ENCODE results near the gene ZNF587B. TPM values are rescaled to one million over a fixed set of nuclear protein-coding genes. Genes with fewer than 3 reads are reported as not detected.
"Not testable (repeated sequence)": the region's sequence is repeated elsewhere in the genome, so short reads cannot be mapped to it uniquely, and the experiment has no call there.

The ZNF587B gene
- total RNA-seq, 1 experiment from 2014 or later, result 43.2 TPM

- DNase-seq (ENCODE audit: low spot score) (peak; percentile 36), ATAC-seq (peak; percentile 3; the same call in 1 of the 2 replicates)
- H3K27ac Mint-ChIP-seq, result peak overlapping the region; percentile 95
- H3K27me3 Mint-ChIP-seq (ENCODE audit: low read depth), result no peaks in the 10 kb centered on the region
- peak overlapping the region; percentile 86 for H3K4me3 Mint-ChIP-seq
- H3K9me3 Mint-ChIP-seq, result no peaks in the 10 kb centered on the region
- H3K36me3 Mint-ChIP-seq, result peaks cover 31% of the 10 kb centered on the region
- H3K4me1 Mint-ChIP-seq, result peaks cover 23% of the 10 kb centered on the region
- TF ChIP-seq ZNF671 (CRISPR knock-in tag; IDR thresholded peaks at IDR 0.05), result 0 out of 2 replicates have a peak, but pooled peaks have one; percentile 29
- TF ChIP-seq NFATC4 (CRISPR knock-in tag; IDR thresholded peaks at IDR 0.05), result peak; percentile 58; the same call in 1 of the 2 replicates
- TF ChIP-seq IRF1 (CRISPR knock-in tag; IDR thresholded peaks at IDR 0.05), result no peak
- CTCF ChIA-PET, result interaction anchor here (1.9 kb wide), 1 partner anchor 142 kb away, joined by 8 read pairs; the partner anchor contains the start of gene ZNF154
- POLR2A ChIA-PET, result interaction anchor here (0.6 to 1.0 kb wide), 4 partner anchors 10 to 46 kb away, joined by 3 read pairs; no protein-coding TSS in a partner anchor
Observed at GRCh38 chr19:57850553-57851017, 20.5 kb downstream of the ZNF587B start.

- DNase-seq (ENCODE audit: low spot score); H3K9me3 Mint-ChIP-seq; ATAC-seq; H3K27me3 Mint-ChIP-seq (ENCODE audit: low read depth): not testable (repeated sequence)
- H3K27ac Mint-ChIP-seq, result peak overlapping the region; percentile 95; the same call in 1 of the 2 replicates
- H3K36me3 Mint-ChIP-seq, result peaks cover 38% of the 10 kb centered on the region
- POLR2A ChIA-PET, result interaction anchor here (0.6 kb wide), 1 partner anchor 11 kb away, joined by 3 read pairs; no protein-coding TSS in a partner anchor
- peaks cover 21% of the 10 kb centered on the region for H3K4me1 Mint-ChIP-seq
- H3K4me3 Mint-ChIP-seq, result peak overlapping the region; percentile 86; the same call in 1 of the 2 replicates
- CTCF ChIA-PET, result interaction anchor here (0.7 to 1.0 kb wide), 2 partner anchors 9 to 52 kb away, joined by 3 read pairs; no protein-coding TSS in a partner anchor
Observed at GRCh38 chr19:57851812-57852603, 21.9 kb downstream of the ZNF587B start.

GRCh38 chr19:57854117-57854516 lies 24.0 kb downstream of the ZNF587B start:
- H3K27me3 Mint-ChIP-seq (ENCODE audit: low read depth); ATAC-seq; CTCF ChIA-PET; H3K27ac Mint-ChIP-seq; POLR2A ChIA-PET; DNase-seq (ENCODE audit: low spot score); H3K4me3 Mint-ChIP-seq; H3K9me3 Mint-ChIP-seq: not testable (repeated sequence)
- peaks cover 52% of the 10 kb centered on the region for H3K36me3 Mint-ChIP-seq
- H3K4me1 Mint-ChIP-seq, result peaks cover 20% of the 10 kb centered on the region

- H3K27ac Mint-ChIP-seq, result peak overlapping the region; percentile 17; the same call in 1 of the 2 replicates
- H3K4me3 Mint-ChIP-seq; CTCF ChIA-PET; H3K9me3 Mint-ChIP-seq; H3K4me1 Mint-ChIP-seq; H3K27me3 Mint-ChIP-seq (ENCODE audit: low read depth); DNase-seq (ENCODE audit: low spot score); POLR2A ChIA-PET; ATAC-seq: not testable (repeated sequence)
- H3K36me3 Mint-ChIP-seq, result peaks cover 80% of the 10 kb centered on the region
Observed at GRCh38 chr19:57862351-57862750, 32.3 kb downstream of the ZNF587B start.

GRCh38 chr19:57867868-57868492 lies 37.9 kb downstream of the ZNF587B start:
- H3K27ac Mint-ChIP-seq, result peak overlapping the region; percentile 49
- DNase-seq (ENCODE audit: low spot score), result no peak
- no peak for ATAC-seq
- H3K9me3 Mint-ChIP-seq, result peaks cover 20% of the 10 kb centered on the region
- ChIA-PET CTCF (interaction anchor here (1.3 kb wide), 1 partner anchor 21 kb away, joined by 4 read pairs; the partner anchor contains the start of gene ZNF814), POLR2A (interaction anchor here (1.0 to 1.6 kb wide), 2 partner anchors 17 to 21 kb away, joined by 3 to 4 read pairs; partner anchors contain the start of gene ZNF814)
- H3K36me3 Mint-ChIP-seq, result peaks cover 80% of the 10 kb centered on the region
- H3K4me3 Mint-ChIP-seq, result no peak overlapping the region
- no peaks in the 10 kb centered on the region for H3K4me1 Mint-ChIP-seq
- no peaks in the 10 kb centered on the region for H3K27me3 Mint-ChIP-seq (ENCODE audit: low read depth)
- TF ChIP-seq USF2 (CRISPR knock-in tag; IDR thresholded peaks at IDR 0.05) (no peak), RELA (CRISPR knock-in tag; IDR thresholded peaks at IDR 0.05; ENCODE audit: borderline replicate concordance) (no peak), E2F4 (CRISPR knock-in tag; IDR thresholded peaks at IDR 0.05; ENCODE audit: borderline replicate concordance, low read depth) (no peak), AR (CRISPR knock-in tag; IDR thresholded peaks at IDR 0.05) (no peak), PREB (CRISPR knock-in tag; IDR thresholded peaks at IDR 0.05; ENCODE audit: borderline replicate concordance) (no peak), ZNF423 (CRISPR knock-in tag; IDR thresholded peaks at IDR 0.05) (no peak), ATF6 (CRISPR knock-in tag; IDR thresholded peaks at IDR 0.05) (no peak), ZNF396 (CRISPR knock-in tag; IDR thresholded peaks at IDR 0.05; ENCODE audit: borderline replicate concordance) (no peak), MXD4 (CRISPR knock-in tag; IDR thresholded peaks at IDR 0.05; ENCODE audit: borderline replicate concordance) (no peak), NFE2L1 (CRISPR knock-in tag; IDR thresholded peaks at IDR 0.05) (no peak)

Measured in WTC11 (cell line).